Panc1 (cell line): ENCODE data around the gene ACSS1. TPM values are rescaled to one million over a fixed set of nuclear protein-coding genes. Genes with fewer than 3 reads are reported as not detected.

ENCODE experiments used
- ATAC-seq: fragments of 200-7000 bp; cut with Tn5 transposase; 2 replicates; pipeline ENCODE4 v1.9.1; 2020; ENCODE audit warnings: mild to moderate bottlenecking, moderate library complexity
- BruUV-seq: library from RNA; stranded (reverse); fragments of 400-500 nt; replicated peaks from 2 replicates; lab custom pipeline; 2021; lab: Mats Ljungman, UMichigan
- CTCF ChIA-PET: fragments of 300-600 bp; sonication (Branson Sonifier 250); formaldehyde crosslinking; loops from one replicate; lab custom pipeline; 2022; ENCODE audit warnings: antibody characterized with exemption; lab: Charles Lee
- POLR2A ChIA-PET: fragments of 300-600 bp; sonication (Branson Sonifier 250); formaldehyde crosslinking; loops from one replicate; lab custom pipeline; 2022; ENCODE audit warnings: antibody characterized with exemption; lab: Charles Lee
- DNase-seq: peaks from one replicate; pipeline ENCODE4 v3.0.0-alpha.2; 2010; ENCODE audit warnings: low read depth, low spot score
- H3K27ac ChIP-seq: 2 replicates; pipeline ENCODE4 v1.5.1; 2011; ENCODE audit warnings: mild to moderate bottlenecking, low read length, inconsistent platforms
- H3K27me3 ChIP-seq: fragments of 200-500 bp; sonication (Bioruptor generic); 2 replicates; pipeline ENCODE4 v1.6.0; 2014; ENCODE audit warnings: low read length, inconsistent platforms; ENCODE audit not compliant: control insufficient read depth, insufficient read depth
- H3K36me3 ChIP-seq: fragments of 200-500 bp; sonication (Bioruptor generic); 2 replicates; pipeline ENCODE4 v1.5.1; 2014; ENCODE audit warnings: inconsistent platforms, mild to moderate bottlenecking, low read length, moderate library complexity; ENCODE audit not compliant: control insufficient read depth, insufficient read depth
- H3K4me1 ChIP-seq: 2 replicates; pipeline ENCODE4 v1.5.1; 2011; ENCODE audit warnings: inconsistent platforms, mild to moderate bottlenecking, low read length, moderate library complexity; ENCODE audit not compliant: control insufficient read depth, insufficient read depth
- H3K4me3 ChIP-seq, 2 experiments: 2 replicates each; pipeline ENCODE4 v1.5.1; 2011 to 2012; ENCODE audit warnings: low read depth in 2 of 2, low read length in 2 of 2, mild to moderate bottlenecking in 2 of 2, inconsistent platforms in 1 of 2, moderate library complexity in 1 of 2
- H3K9me3 ChIP-seq: fragments of 200-500 bp; sonication (Bioruptor generic); 2 replicates; pipeline ENCODE4 v1.5.1; 2014; ENCODE audit warnings: low read depth, mild to moderate bottlenecking, inconsistent platforms, low read length, moderate library complexity; ENCODE audit not compliant: control insufficient read depth, insufficient read depth
- POLR2AphosphoS5 ChIP-seq: IDR thresholded peaks from 2 replicates; pipeline ENCODE4 v1.6.1; 2012; ENCODE audit warnings: mild to moderate bottlenecking, low read depth, low read length, moderate library complexity
- SIN3A ChIP-seq: IDR thresholded peaks from 2 replicates; pipeline ENCODE4 v1.6.1; 2012; ENCODE audit warnings: low read depth, mild to moderate bottlenecking, low read length, moderate library complexity, borderline replicate concordance; ENCODE audit not compliant: insufficient read depth
- TCF7L2 ChIP-seq: IDR thresholded peaks from 2 replicates; pipeline ENCODE4 v1.6.1; 2011; ENCODE audit warnings: mild to moderate bottlenecking, low read depth, low read length, inconsistent platforms
- in situ Hi-C: cut with HindIII; loops from 2 replicates; pipeline ENCODE4 v1.10.0; 2016; ENCODE audit warnings: low sequenced_read_pairs, low pct_unique_long_range_greater_than_20kb
- intact Hi-C: fragments of 100-400 bp; cut with micrococcal nuclease; formaldehyde crosslinking; loops from one replicate; pipeline ENCODE4 v1.10.0; 2022; ENCODE audit not compliant: unreplicated experiment
- total RNA-seq: library from RNA; stranded (reverse); gene quantifications from one replicate; pipeline ENCODE4 v1.2.1, GENCODE V29; 2021; ENCODE audit not compliant: unreplicated experiment
- TF ChIP-seq, protein P1 (sequence below), 2 experiments: IDR thresholded peaks; 2 replicates each; pipeline ENCODE4 v1.6.1; 2011 to 2012; ENCODE audit warnings: low read depth in 2 of 2, control low read depth in 1 of 2, low read length in 1 of 2, mild to moderate bottlenecking in 1 of 2, moderate library complexity in 1 of 2; ENCODE audit not compliant: insufficient read depth in 1 of 2
- TF ChIP-seq, protein P2 (sequence below): fragments of 450-650 bp; IDR thresholded peaks from 2 replicates; pipeline ENCODE4 v1.5.1; 2017; ENCODE audit warnings: mild to moderate bottlenecking

The ACSS1 gene
- total RNA-seq, 1 experiment from 2014 or later = 32.2 TPM

DNA sequence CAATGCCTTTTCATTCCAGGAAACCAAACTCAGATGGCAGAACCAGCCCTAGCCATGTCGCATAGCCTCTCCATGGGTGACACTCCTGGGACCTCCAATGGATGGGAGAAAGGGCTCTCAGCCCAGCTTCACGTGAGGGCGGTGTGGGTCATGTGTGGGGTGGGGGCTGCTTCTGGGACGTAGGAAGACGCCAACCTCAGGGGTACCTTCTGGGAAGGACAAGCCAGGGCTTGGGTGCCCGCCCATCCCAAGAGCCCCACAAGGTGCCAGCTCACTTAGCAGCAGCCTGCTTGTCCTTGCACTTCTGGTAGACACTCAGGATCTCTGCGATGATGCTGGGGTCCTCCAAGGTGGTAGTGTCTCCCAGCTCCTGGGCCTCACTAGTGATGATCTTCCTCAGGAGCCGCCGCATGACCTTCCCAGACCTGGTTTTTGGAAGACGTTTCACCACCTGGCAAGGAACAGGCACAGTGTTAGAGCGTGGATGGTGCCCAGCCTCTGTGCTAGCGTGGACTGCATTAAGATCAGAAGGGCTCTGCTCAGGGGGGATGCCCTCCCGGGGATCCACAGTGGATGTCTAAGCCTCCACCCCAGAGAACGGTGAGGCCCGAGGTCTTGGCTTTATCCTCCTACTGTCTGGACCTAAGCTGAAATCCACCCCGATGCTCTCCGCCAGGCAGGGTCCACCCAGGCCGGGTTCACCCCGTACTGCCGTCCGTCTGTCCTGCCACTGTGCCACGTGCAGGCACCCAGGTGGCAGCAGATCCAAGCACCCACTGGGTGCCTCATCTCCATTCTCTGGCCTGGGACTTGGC lies 50.2 kb downstream of the ACSS1 start:
- DNase-seq = no peak
- Histone ChIP-seq H3K9me3 (peaks cover 4% of the 10 kb centered on the region; the same call in 1 of the 2 replicates), H3K4me3 (no peak overlapping the region), H3K27me3 (no peaks in the 10 kb centered on the region), H3K4me1 (no peaks in the 10 kb centered on the region), H3K27ac (no peak overlapping the region), H3K36me3 (no peaks in the 10 kb centered on the region)
- BruUV-seq = no TSS peak
- POLR2A ChIA-PET = no interaction called here
- in situ Hi-C loops = no loop called here
- no peak for TF ChIP-seq SIN3A
- no peak for TF ChIP-seq TCF7L2
- TF ChIP-seq, protein P1, sequence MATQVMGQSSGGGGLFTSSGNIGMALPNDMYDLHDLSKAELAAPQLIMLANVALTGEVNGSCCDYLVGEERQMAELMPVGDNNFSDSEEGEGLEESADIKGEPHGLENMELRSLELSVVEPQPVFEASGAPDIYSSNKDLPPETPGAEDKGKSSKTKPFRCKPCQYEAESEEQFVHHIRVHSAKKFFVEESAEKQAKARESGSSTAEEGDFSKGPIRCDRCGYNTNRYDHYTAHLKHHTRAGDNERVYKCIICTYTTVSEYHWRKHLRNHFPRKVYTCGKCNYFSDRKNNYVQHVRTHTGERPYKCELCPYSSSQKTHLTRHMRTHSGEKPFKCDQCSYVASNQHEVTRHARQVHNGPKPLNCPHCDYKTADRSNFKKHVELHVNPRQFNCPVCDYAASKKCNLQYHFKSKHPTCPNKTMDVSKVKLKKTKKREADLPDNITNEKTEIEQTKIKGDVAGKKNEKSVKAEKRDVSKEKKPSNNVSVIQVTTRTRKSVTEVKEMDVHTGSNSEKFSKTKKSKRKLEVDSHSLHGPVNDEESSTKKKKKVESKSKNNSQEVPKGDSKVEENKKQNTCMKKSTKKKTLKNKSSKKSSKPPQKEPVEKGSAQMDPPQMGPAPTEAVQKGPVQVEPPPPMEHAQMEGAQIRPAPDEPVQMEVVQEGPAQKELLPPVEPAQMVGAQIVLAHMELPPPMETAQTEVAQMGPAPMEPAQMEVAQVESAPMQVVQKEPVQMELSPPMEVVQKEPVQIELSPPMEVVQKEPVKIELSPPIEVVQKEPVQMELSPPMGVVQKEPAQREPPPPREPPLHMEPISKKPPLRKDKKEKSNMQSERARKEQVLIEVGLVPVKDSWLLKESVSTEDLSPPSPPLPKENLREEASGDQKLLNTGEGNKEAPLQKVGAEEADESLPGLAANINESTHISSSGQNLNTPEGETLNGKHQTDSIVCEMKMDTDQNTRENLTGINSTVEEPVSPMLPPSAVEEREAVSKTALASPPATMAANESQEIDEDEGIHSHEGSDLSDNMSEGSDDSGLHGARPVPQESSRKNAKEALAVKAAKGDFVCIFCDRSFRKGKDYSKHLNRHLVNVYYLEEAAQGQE (IDR thresholded peaks at IDR 0.05; ENCODE audit: insufficient read depth in 1 of 2, low read depth in 2 of 2, low read length in 1 of 2) = no peak
- TF ChIP-seq, protein P2, sequence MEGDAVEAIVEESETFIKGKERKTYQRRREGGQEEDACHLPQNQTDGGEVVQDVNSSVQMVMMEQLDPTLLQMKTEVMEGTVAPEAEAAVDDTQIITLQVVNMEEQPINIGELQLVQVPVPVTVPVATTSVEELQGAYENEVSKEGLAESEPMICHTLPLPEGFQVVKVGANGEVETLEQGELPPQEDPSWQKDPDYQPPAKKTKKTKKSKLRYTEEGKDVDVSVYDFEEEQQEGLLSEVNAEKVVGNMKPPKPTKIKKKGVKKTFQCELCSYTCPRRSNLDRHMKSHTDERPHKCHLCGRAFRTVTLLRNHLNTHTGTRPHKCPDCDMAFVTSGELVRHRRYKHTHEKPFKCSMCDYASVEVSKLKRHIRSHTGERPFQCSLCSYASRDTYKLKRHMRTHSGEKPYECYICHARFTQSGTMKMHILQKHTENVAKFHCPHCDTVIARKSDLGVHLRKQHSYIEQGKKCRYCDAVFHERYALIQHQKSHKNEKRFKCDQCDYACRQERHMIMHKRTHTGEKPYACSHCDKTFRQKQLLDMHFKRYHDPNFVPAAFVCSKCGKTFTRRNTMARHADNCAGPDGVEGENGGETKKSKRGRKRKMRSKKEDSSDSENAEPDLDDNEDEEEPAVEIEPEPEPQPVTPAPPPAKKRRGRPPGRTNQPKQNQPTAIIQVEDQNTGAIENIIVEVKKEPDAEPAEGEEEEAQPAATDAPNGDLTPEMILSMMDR = no peak
- no peak for TF ChIP-seq POLR2AphosphoS5
- no peak for ATAC-seq
- CTCF ChIA-PET = no interaction called here
- intact Hi-C loops = no loop called here

DNA sequence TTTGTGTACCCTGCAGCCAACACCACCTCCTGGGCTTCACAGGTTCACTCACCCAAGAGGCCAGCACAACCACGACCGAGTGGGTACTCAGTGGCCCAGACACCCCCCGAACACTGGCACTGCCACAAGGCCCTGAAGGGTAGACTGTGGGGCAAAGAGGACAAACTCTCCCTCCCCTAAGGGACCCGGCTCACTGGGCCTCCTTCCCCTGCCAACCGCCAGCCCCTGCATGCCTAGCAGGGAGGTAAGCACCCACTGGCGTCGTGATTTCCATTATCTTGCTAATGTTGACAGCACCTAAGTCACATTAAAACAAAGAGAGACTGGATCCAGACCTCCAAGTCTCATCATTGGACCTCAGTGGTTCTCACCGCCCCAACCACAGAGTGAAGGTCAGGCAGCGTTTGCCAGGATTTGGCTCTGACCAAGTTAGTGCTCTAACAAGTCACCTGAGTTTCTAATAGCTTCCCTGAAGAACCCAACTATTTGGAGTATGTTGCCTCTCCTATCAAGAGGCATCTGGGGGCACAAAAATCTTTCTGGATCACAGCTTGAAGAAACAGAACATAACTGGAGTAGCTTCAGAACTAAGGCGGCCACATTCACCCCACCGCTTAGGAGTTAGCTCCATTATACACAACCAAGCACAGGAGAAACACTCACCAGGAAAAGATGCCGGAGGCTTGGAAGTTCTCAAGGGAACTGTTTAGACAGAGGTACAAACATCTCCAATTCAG lies 51.3 kb downstream of the ACSS1 start:
- ChIA-PET CTCF (no interaction called here), POLR2A (no interaction called here)
- DNase-seq (no peak), ATAC-seq (no peak)
- TF ChIP-seq, protein P1 (IDR thresholded peaks at IDR 0.05; ENCODE audit: insufficient read depth in 1 of 2, low read depth in 2 of 2, low read length in 1 of 2) = no peak
- TF ChIP-seq SIN3A = no peak
- TF ChIP-seq POLR2AphosphoS5 = no peak
- intact Hi-C loops = no loop called here
- no peak overlapping the region for H3K27ac ChIP-seq
- no peaks in the 10 kb centered on the region for H3K36me3 ChIP-seq
- H3K27me3 ChIP-seq = no peaks in the 10 kb centered on the region
- H3K4me1 ChIP-seq = no peaks in the 10 kb centered on the region
- peaks cover 4% of the 10 kb centered on the region; the same call in 1 of the 2 replicates for H3K9me3 ChIP-seq
- in situ Hi-C loops = no loop called here
- BruUV-seq = TSS peak; percentile 82
- H3K4me3 ChIP-seq = no peak overlapping the region
